ENCODE data around the gene CAPNS2.

CAPNS2 gene

DNA sequence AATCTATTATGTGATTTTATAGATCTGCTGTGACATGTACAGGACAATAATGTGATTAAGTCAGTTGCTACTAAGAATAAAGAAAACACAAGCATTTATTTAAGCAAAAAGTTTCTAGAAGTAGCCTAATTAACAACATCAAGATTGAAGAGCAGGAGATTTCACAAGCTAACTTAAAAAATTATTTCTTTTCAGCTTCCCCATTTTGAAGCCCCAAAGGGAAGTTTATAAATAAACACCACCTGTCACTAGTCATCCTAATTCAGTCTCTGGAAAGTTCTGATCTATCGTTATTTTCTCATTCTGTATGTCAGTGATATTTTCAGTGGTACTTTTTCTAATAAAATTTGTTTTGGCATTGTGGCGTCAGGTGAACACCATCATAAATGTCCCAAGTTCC lies 8.3 kb downstream of the CAPNS2 start:
- H3K9me3 ChIP-seq (ENCODE audit: control insufficient read depth, insufficient read depth, low read length), result no peaks in the 10 kb centered on the region
- H3K79me2 ChIP-seq (ENCODE audit: control insufficient read depth, low read length), result no peaks in the 10 kb centered on the region
- H3K4me3 ChIP-seq (ENCODE audit: low read length), result no peak overlapping the region
- TF ChIP-seq, protein P1, sequence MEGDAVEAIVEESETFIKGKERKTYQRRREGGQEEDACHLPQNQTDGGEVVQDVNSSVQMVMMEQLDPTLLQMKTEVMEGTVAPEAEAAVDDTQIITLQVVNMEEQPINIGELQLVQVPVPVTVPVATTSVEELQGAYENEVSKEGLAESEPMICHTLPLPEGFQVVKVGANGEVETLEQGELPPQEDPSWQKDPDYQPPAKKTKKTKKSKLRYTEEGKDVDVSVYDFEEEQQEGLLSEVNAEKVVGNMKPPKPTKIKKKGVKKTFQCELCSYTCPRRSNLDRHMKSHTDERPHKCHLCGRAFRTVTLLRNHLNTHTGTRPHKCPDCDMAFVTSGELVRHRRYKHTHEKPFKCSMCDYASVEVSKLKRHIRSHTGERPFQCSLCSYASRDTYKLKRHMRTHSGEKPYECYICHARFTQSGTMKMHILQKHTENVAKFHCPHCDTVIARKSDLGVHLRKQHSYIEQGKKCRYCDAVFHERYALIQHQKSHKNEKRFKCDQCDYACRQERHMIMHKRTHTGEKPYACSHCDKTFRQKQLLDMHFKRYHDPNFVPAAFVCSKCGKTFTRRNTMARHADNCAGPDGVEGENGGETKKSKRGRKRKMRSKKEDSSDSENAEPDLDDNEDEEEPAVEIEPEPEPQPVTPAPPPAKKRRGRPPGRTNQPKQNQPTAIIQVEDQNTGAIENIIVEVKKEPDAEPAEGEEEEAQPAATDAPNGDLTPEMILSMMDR (IDR thresholded peaks at IDR 0.05; ENCODE audit: low read depth, low read length, poor library complexity, severe bottlenecking), result no peak
- TF ChIP-seq EZH2phosphoT487 (IDR thresholded peaks at IDR 0.05; ENCODE audit: borderline replicate concordance, low read length), result no peak
- no peaks in the 10 kb centered on the region for H3K36me3 ChIP-seq (ENCODE audit: control insufficient read depth, low read length)
- 0 out of 2 replicates have a peak, but pooled peaks cover 3% of the 10 kb centered on the region for H3K27me3 ChIP-seq (ENCODE audit: control insufficient read depth, low read length)
- no peaks in the 10 kb centered on the region for H4K20me1 ChIP-seq (ENCODE audit: control insufficient read depth, insufficient read depth, low read depth, low read length)
- no peak overlapping the region for H3K4me2 ChIP-seq (ENCODE audit: low read length)
- H3K27ac ChIP-seq (ENCODE audit: low read depth, low read length), result no peak overlapping the region
- no peaks in the 10 kb centered on the region for H3F3A ChIP-seq (ENCODE audit: control insufficient read depth, insufficient read depth)
- H3K4me1 ChIP-seq (ENCODE audit: control insufficient read depth, low read length), result no peaks in the 10 kb centered on the region
- H3K9me2 ChIP-seq (replicated peaks; ENCODE audit: control insufficient read depth, low read length), result no peaks in the 10 kb centered on the region

DNA sequence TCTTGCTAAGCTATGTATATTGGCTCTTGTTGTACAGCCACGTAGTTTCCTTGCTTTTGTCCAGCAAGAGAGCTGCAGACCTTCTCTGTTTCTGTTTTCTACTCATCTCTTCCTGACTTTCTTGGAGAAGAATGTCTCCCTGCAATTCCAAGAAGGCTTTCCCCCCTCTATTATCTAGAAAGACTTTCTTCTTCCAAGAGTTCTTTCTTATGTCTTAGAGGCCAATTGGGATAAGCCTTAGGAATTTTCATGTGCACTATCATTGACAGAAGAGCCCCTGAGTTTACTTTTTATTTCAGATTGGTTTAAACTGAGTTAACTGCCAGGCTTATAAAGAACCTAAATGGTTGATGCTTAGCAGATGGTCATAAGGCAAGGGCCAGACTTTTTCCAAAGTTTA lies 9.0 kb downstream of the CAPNS2 start:
- Histone ChIP-seq H3K27me3 (ENCODE audit: control insufficient read depth, low read length) (0 out of 2 replicates have a peak, but pooled peaks cover 3% of the 10 kb centered on the region), H3K4me2 (ENCODE audit: low read length) (no peak overlapping the region)

DNA sequence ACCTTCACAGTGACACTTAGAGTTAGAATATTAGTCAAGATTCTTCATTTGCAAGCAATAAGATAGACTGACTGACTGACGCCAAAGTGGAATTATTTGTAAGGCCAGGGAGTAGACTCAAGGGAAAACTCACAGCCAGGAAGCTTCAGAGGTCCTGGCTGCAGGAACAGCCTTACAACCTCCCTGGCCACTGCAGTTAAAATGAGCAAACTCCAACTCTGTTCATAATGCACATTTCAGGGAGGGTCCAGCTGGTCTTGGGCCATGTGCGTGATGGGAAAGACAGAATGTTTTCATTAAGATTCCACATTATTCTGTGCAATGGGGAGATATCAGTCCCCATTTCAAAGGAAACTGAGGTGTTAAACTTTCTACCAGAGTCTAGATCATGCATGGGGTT lies 9.9 kb downstream of the CAPNS2 start:
- H3K27me3 ChIP-seq (ENCODE audit: control insufficient read depth, low read length), result 0 out of 2 replicates have a peak, but pooled peaks cover 3% of the 10 kb centered on the region
- H3K9me3 ChIP-seq (ENCODE audit: control insufficient read depth, insufficient read depth, low read length), result no peaks in the 10 kb centered on the region
- H3F3A ChIP-seq (ENCODE audit: control insufficient read depth, insufficient read depth), result no peaks in the 10 kb centered on the region
- H3K27ac ChIP-seq (ENCODE audit: low read depth, low read length), result no peak overlapping the region
- TF ChIP-seq EZH2phosphoT487 (IDR thresholded peaks at IDR 0.05; ENCODE audit: borderline replicate concordance, low read length), result no peak
- TF ChIP-seq, protein P1 (IDR thresholded peaks at IDR 0.05; ENCODE audit: low read depth, low read length, poor library complexity, severe bottlenecking), result no peak
- H3K79me2 ChIP-seq (ENCODE audit: control insufficient read depth, low read length), result no peaks in the 10 kb centered on the region
- H3K4me3 ChIP-seq (ENCODE audit: low read length), result no peak overlapping the region
- no peaks in the 10 kb centered on the region for H3K36me3 ChIP-seq (ENCODE audit: control insufficient read depth, low read length)
- H3K4me2 ChIP-seq (ENCODE audit: low read length), result no peak overlapping the region
- no peaks in the 10 kb centered on the region for H3K9me2 ChIP-seq (replicated peaks; ENCODE audit: control insufficient read depth, low read length)
- H4K20me1 ChIP-seq (ENCODE audit: control insufficient read depth, insufficient read depth, low read depth, low read length), result no peaks in the 10 kb centered on the region
- H3K4me1 ChIP-seq (ENCODE audit: control insufficient read depth, low read length), result no peaks in the 10 kb centered on the region

More for the DNA sequence above, 9.0 kb downstream of the CAPNS2 start:
- Histone ChIP-seq H3K27ac (ENCODE audit: low read depth, low read length) (no peak overlapping the region), H3K79me2 (ENCODE audit: control insufficient read depth, low read length) (no peaks in the 10 kb centered on the region), H3F3A (ENCODE audit: control insufficient read depth, insufficient read depth) (no peaks in the 10 kb centered on the region), H3K36me3 (ENCODE audit: control insufficient read depth, low read length) (no peaks in the 10 kb centered on the region), H4K20me1 (ENCODE audit: control insufficient read depth, insufficient read depth, low read depth, low read length) (no peaks in the 10 kb centered on the region), H3K4me3 (ENCODE audit: low read length) (no peak overlapping the region), H3K4me1 (ENCODE audit: control insufficient read depth, low read length) (no peaks in the 10 kb centered on the region), H3K9me3 (ENCODE audit: control insufficient read depth, insufficient read depth, low read length) (no peaks in the 10 kb centered on the region), H3K9me2 (replicated peaks; ENCODE audit: control insufficient read depth, low read length) (no peaks in the 10 kb centered on the region)
- TF ChIP-seq EZH2phosphoT487 (IDR thresholded peaks at IDR 0.05; ENCODE audit: borderline replicate concordance, low read length), result no peak
- TF ChIP-seq, protein P1 (IDR thresholded peaks at IDR 0.05; ENCODE audit: low read depth, low read length, poor library complexity, severe bottlenecking), result no peak

All from DOHH2 (cell line).